ENCODE results near the gene NPPC. TPM values are rescaled to one million over a fixed set of nuclear protein-coding genes. Genes with fewer than 3 reads are reported as not detected.
A peak's percentile ranks its signal among the peaks of the same experiment; 100 is the strongest.

The NPPC gene
- total RNA-seq, 4 donors from 2014 or later = not detected

DNA sequence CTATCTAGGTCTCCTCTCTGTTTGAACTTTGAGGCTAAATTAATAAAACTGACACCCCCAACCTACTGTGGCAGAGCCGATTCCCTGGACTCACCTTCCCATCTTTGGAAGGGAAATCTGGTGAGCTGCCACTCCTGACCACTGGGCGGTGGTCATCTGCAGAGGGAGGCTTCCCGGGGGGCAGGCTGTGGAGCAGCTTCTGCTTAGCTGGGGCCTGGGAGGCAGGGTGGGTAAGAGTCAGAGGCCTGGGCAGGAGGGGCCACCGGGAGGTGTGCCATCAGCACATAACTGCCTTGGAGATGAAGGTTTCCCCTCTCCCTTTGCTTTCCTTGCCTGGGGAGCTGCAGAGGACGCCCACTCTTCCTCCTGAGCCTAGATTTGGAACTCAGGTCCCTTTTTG lies 2.3 kb upstream of the NPPC start:
- DNase-seq (ENCODE audit: low spot score in 2 of 2) = peak; percentile 41 to 62
- TF ChIP-seq, protein P1, sequence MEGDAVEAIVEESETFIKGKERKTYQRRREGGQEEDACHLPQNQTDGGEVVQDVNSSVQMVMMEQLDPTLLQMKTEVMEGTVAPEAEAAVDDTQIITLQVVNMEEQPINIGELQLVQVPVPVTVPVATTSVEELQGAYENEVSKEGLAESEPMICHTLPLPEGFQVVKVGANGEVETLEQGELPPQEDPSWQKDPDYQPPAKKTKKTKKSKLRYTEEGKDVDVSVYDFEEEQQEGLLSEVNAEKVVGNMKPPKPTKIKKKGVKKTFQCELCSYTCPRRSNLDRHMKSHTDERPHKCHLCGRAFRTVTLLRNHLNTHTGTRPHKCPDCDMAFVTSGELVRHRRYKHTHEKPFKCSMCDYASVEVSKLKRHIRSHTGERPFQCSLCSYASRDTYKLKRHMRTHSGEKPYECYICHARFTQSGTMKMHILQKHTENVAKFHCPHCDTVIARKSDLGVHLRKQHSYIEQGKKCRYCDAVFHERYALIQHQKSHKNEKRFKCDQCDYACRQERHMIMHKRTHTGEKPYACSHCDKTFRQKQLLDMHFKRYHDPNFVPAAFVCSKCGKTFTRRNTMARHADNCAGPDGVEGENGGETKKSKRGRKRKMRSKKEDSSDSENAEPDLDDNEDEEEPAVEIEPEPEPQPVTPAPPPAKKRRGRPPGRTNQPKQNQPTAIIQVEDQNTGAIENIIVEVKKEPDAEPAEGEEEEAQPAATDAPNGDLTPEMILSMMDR (IDR thresholded peaks at IDR 0.05) = no peak
- no peak for TF ChIP-seq POLR2A (IDR thresholded peaks at IDR 0.05)
- TF ChIP-seq POLR2AphosphoS5 (IDR thresholded peaks at IDR 0.05) = no peak
- TF ChIP-seq EP300 (IDR thresholded peaks at IDR 0.05) = no peak
- H3K36me3 ChIP-seq = no peaks in the 10 kb centered on the region

DNA sequence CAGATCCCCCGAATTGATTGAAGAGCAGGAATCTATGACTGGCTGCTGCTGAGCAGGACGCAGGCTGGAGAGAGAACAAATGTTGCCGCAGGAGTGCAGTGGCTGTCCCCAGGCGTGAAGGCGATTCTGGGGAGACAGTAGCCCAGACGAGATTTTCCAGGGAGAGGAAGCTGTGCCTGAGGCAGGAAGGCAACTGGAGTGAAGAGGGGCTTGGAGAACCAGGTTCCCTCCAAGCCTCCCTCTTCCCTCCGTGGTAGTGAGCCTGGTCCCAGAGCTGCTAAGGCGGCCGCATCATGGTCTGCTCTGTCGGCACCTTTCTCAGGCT lies 1.3 kb upstream of the NPPC start:
- no peak overlapping the region for H3K27ac ChIP-seq
- no peak overlapping the region for H3K4me3 ChIP-seq
- peak; percentile 28 to 49 for DNase-seq (ENCODE audit: low spot score in 2 of 2)
- TF ChIP-seq, protein P1 (IDR thresholded peaks at IDR 0.05) = no peak
- TF ChIP-seq POLR2A (IDR thresholded peaks at IDR 0.05) = no peak
- no peak for TF ChIP-seq EP300 (IDR thresholded peaks at IDR 0.05)
- no peak for TF ChIP-seq POLR2AphosphoS5 (IDR thresholded peaks at IDR 0.05)
- peaks cover 25% of the 10 kb centered on the region for H3K4me1 ChIP-seq
- no peaks in the 10 kb centered on the region for H3K36me3 ChIP-seq
- H3K9me3 ChIP-seq = no peaks in the 10 kb centered on the region
- WGBS = 79% methylated on average over 10 of the region's 10 CpGs
- peaks cover 79% of the 10 kb centered on the region for H3K27me3 ChIP-seq

More for the DNA sequence above, 2.3 kb upstream of the NPPC start:
- no peak overlapping the region for H3K27ac ChIP-seq
- H3K27me3 ChIP-seq = peaks cover 70% of the 10 kb centered on the region
- H3K4me3 ChIP-seq = no peak overlapping the region
- 95% methylated on average over 5 of the region's 5 CpGs for WGBS
- H3K4me1 ChIP-seq = peaks cover 25% of the 10 kb centered on the region
- no peaks in the 10 kb centered on the region for H3K9me3 ChIP-seq

DNA sequence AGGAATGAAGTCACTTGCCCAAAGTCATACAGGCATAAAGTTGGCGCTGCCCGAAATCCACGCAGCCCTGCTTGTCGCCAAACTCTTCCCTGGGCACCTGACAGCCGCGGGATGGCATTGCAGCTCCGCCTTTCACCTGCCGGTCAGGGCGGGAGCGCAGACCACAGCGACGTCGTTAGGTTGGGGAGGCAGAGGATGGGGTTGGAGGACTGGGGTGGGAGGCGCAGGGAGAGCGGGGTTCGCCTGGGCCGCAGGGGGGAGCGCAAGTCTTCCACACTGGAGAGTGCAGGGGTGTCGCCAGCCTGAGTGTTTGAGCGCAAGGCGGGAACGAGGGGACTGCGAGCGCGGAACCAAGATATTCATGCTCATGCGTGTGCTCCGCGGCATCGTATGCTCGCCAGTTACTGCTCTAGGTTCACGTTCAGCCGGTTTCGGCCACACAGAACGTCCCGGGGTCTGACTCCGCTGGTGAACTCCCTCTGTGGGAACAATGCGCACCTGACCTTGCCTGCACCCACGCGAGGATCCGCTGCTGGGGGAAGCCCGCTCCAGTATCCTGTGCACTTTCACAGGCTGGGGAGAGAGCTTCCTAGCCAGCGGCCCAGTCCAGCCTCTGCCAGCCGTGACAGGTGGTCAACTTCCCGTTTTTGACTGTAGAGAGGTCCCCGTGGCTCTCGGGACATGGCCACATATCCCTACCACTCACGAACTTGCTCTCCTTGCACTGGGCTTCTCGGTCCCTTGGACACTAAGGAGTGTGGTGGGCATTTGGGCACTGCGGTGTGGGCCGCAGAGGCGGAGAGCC lies 767 bp upstream of the NPPC start:
- Histone ChIP-seq H3K27ac (no peak overlapping the region), H3K36me3 (no peaks in the 10 kb centered on the region), H3K4me1 (peaks cover 25% of the 10 kb centered on the region), H3K9me3 (no peaks in the 10 kb centered on the region), H3K4me3 (peak overlapping the region; percentile 51), H3K27me3 (peaks cover 84% of the 10 kb centered on the region)
- TF ChIP-seq EP300 (IDR thresholded peaks at IDR 0.05) = no peak
- no peak for TF ChIP-seq POLR2AphosphoS5 (IDR thresholded peaks at IDR 0.05)
- TF ChIP-seq, protein P1 (IDR thresholded peaks at IDR 0.05) = no peak
- TF ChIP-seq POLR2A (IDR thresholded peaks at IDR 0.05) = no peak
- DNase-seq (ENCODE audit: low spot score in 2 of 2) = peak; percentile 56 to 77
- 18% methylated on average over 28 of the region's 51 CpGs for WGBS

DNA sequence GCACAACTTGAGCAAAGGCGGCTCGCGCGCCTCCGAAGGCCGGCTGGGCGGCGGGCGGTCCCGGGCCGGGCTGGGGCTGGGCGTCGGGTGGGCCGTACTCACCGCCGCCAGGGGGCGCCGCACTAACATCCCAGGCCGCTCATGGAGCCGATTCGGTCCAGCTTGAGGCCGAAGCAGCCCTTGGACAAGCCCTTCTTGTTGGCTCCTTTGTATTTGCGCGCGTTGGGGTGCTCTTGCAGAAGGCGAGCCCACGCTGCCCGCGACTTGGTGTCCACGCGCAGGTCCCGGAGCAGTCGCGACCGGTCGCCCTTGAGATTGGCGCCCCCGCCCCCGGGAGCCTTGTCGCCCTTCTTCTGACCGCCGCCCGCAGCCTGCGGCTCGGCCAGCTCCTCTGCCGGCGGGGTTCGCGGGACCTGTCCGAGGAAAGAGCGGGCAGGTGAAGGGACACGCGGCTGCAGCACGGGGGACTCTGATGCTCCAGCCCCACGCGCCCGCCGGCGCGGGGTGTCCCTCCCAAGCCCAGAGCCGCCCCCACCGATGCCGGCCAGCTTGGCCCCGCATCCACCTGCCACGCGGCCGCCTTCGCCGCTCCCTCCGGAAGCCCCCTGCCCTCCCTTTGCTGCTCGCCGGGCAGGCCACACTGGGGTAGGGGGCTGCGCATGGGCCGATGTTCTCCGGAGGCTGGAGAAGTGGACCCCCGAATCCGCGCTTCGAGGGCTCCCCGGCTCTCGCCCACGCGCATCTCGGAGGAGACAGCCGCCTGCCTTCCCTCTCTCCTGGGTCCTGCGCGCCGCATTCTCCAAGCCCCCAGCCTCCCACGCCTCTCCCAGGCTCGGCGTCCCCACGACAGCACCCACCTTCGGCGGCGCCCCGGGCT lies 655 bp downstream of the NPPC start:
- no peak overlapping the region for H3K27ac ChIP-seq
- peak; percentile 81 to 87 for DNase-seq (ENCODE audit: low spot score in 2 of 2)
- TF ChIP-seq POLR2AphosphoS5 (IDR thresholded peaks at IDR 0.05) (no peak), EP300 (IDR thresholded peaks at IDR 0.05) (no peak), POLR2A (IDR thresholded peaks at IDR 0.05) (no peak)
- TF ChIP-seq, protein P1 (IDR thresholded peaks at IDR 0.05) = peak; percentile 78 to 91
- no peaks in the 10 kb centered on the region for H3K9me3 ChIP-seq
- 0% methylated on average over 1 of the region's 96 CpGs for WGBS
- peak overlapping the region; percentile 51 for H3K4me3 ChIP-seq
- peaks cover 25% of the 10 kb centered on the region for H3K4me1 ChIP-seq
- peaks cover 79% of the 10 kb centered on the region for H3K27me3 ChIP-seq
- no peaks in the 10 kb centered on the region for H3K36me3 ChIP-seq

DNA sequence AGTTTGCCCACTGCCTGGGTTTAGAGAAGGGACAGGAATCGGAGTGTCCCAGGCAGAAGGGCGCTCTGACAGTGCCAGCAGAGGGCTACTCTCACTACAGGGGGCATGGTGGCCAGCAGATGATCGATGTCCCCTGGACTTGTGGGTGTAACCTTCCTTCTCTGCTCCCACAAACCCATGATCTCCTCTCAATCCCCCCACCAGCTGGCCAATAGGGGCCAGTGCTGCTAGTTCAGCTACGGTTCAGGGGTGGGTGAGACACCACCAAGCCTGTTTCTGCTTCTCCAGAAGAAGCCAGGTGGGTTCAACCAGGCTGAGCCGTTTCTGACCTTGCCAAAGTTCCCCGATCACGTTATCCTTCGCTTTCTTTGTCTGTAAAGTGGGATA lies 1.3 kb downstream of the NPPC start:
- Histone ChIP-seq H3K27ac (no peak overlapping the region), H3K27me3 (peaks cover 74% of the 10 kb centered on the region), H3K4me3 (peak overlapping the region; percentile 51), H3K4me1 (peaks cover 25% of the 10 kb centered on the region), H3K36me3 (no peaks in the 10 kb centered on the region), H3K9me3 (no peaks in the 10 kb centered on the region)
- no peak for DNase-seq (ENCODE audit: low spot score in 2 of 2)
- 66% methylated on average over 4 of the region's 8 CpGs for WGBS
- no peak for TF ChIP-seq POLR2AphosphoS5 (IDR thresholded peaks at IDR 0.05)
- TF ChIP-seq, protein P1 (IDR thresholded peaks at IDR 0.05) = no peak
- no peak for TF ChIP-seq POLR2A (IDR thresholded peaks at IDR 0.05)
- TF ChIP-seq EP300 (IDR thresholded peaks at IDR 0.05) = no peak
